Measurements from ENCODE around the gene SLC17A9. TPM values are rescaled to one million over a fixed set of nuclear protein-coding genes. Genes with fewer than 3 reads are reported as not detected.

SLC17A9 gene
- total and polyA plus RNA-seq, 2 experiments from 2014 or later = 1.8 to 3.2 TPM

DNA sequence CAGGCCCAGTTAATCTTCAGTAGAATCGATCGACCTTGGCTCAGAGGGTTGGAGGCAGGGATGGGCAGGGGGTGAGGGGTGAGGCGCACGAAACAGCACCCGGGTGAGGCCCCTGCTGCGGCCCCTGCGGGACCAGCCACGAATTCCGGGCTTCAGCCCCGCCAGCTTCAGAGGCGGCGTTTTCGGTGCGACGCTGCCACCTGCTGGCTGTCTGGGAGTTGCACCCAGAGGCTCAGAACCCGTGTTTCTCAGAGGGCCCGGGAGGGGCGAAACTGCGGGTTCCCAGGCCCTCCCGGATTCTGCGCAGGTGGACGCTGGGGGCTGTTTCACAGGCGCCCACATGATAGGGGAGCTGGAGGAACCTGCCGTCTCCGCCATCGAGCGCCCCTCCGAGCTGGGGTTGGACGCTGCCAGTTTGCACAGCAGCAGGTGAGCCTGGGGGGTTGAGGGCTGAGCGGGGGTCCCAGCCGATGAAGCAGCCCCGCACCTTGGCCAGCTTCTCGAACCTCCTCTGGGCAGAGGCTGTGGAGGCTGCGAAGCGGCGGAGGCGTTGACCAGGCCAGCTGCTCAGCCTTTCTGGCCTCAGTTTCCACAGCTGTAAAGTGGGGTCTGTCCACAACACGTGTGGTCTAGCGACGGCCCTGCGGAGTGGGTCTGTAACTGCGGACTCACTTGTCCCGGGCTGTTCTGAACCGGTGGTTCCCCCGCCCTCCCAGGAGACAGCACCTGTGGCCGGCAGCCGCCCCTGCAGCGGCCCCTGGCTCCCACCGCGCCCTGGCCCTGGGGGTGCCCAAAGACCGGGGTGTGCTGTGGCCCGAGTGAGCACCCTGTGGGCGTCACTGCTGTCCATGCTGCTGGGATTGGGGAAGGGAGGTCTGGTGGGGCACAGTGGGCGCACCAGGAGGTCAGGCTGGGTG is 56.8 kb downstream of the SLC17A9 start:
- TF ChIP-seq, protein P1, sequence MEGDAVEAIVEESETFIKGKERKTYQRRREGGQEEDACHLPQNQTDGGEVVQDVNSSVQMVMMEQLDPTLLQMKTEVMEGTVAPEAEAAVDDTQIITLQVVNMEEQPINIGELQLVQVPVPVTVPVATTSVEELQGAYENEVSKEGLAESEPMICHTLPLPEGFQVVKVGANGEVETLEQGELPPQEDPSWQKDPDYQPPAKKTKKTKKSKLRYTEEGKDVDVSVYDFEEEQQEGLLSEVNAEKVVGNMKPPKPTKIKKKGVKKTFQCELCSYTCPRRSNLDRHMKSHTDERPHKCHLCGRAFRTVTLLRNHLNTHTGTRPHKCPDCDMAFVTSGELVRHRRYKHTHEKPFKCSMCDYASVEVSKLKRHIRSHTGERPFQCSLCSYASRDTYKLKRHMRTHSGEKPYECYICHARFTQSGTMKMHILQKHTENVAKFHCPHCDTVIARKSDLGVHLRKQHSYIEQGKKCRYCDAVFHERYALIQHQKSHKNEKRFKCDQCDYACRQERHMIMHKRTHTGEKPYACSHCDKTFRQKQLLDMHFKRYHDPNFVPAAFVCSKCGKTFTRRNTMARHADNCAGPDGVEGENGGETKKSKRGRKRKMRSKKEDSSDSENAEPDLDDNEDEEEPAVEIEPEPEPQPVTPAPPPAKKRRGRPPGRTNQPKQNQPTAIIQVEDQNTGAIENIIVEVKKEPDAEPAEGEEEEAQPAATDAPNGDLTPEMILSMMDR (IDR thresholded peaks at IDR 0.05; ENCODE audit: low read depth, low read length) = peak; percentile 92
- H3K36me3 ChIP-seq = no peaks in the 10 kb centered on the region
- H3K4me1 ChIP-seq (ENCODE audit: low read depth) = peaks cover 3% of the 10 kb centered on the region
- DNase-seq (ENCODE audit: low read depth in 1 of 2, low spot score in 1 of 2) = peak; percentile 70 to 78
- no peaks in the 10 kb centered on the region for H3K9me3 ChIP-seq (ENCODE audit: low read depth)
- H3K27me3 ChIP-seq = peaks cover 83% of the 10 kb centered on the region
- H3K27ac ChIP-seq = no peak overlapping the region
- H3K4me3 ChIP-seq = no peak overlapping the region

DNA sequence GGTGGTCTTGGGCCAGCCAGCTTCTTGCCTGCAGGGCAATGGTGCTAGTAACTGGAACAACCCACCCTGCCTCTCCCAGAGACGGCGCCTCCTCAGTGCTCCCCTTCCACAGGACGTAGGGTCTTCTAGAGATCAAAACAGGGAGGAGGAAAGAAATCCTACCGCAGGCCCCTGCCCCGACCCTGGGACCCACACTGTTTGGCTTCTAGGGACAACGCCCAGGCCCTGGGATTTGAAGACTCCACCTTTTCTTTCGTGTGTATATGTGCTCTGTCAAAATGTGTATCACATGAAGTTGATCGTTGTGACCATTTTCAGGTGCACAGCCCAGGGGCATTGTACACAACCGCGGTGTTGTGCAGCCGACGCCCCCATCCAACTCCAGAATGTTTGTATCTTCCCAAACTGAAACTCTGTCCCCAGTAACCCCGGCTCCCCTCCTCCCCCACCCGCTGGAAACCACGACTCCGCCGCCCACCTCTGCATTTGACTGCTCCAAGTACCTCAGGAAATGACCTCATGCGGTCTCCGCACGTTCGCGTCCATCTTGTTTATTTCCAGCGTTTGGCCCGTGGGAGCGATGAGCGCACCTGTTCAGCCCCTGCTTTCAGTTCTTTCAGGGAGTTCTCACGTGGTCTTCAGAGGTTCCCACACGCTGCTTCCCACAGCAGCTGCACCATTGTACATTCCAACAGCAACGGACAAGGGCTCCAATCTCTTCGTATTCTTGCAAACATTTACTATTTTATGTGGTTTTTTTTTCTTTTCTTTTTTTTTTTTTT is 57.7 kb downstream of the SLC17A9 start:
- DNase-seq (ENCODE audit: low read depth in 1 of 2, low spot score in 1 of 2) = peak in 1 of 2 donors; percentile 13
- no peak overlapping the region for H3K4me3 ChIP-seq
- H3K27ac ChIP-seq = no peak overlapping the region
- TF ChIP-seq, protein P1 (IDR thresholded peaks at IDR 0.05; ENCODE audit: low read depth, low read length) = no peak
- no peaks in the 10 kb centered on the region for H3K36me3 ChIP-seq
- no peaks in the 10 kb centered on the region for H3K4me1 ChIP-seq (ENCODE audit: low read depth)
- no peaks in the 10 kb centered on the region for H3K9me3 ChIP-seq (ENCODE audit: low read depth)
- peaks cover 81% of the 10 kb centered on the region for H3K27me3 ChIP-seq

DNA sequence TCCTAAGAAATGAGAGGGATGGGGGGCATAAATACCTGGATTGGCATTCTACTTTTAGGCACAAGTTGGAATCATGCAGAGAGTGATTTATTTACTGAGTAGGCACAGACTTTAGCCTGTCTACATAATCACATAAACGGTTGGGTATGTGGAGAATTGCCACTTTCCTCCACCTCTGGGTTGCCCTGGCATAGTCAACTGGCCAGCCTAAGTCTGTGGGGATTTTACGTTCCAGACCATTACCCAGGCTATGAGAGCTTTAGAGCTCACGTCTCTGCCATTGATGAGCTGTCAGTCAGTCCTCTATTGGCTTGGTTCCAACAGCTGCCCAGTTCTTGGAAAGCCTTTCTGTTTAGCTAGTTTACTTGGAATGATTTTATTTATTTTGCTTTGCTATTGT is 59.3 kb downstream of the SLC17A9 start:
- no peak for DNase-seq (ENCODE audit: low read depth in 1 of 2, low spot score in 1 of 2)
- Histone ChIP-seq H3K9me3 (ENCODE audit: low read depth) (no peaks in the 10 kb centered on the region), H3K4me3 (no peak overlapping the region), H3K27ac (no peak overlapping the region), H3K4me1 (ENCODE audit: low read depth) (no peaks in the 10 kb centered on the region), H3K27me3 (peaks cover 64% of the 10 kb centered on the region), H3K36me3 (no peaks in the 10 kb centered on the region)
- TF ChIP-seq, protein P1 (IDR thresholded peaks at IDR 0.05; ENCODE audit: low read depth, low read length) = no peak

DNA sequence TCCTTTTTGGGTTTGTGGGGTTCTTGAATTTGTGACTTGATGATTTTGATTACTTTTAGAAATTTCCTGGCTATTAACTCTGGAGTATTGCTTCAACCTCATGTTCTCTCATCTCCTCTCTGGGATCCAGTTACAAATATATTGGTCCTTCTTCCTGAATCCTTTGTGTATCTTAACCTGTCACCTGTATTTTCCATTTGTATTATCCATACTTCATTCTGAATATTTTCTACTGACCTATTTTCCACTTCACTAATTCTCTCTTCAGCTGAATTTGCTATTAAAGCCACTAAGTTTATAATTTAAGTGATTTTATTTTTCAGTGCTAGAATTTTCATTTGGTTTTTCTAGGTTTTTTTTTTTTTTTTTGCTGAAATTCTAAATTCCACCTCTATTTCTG is 60.7 kb downstream of the SLC17A9 start:
- Histone ChIP-seq H3K27ac (no peak overlapping the region), H3K4me3 (no peak overlapping the region), H3K36me3 (no peaks in the 10 kb centered on the region), H3K27me3 (peaks cover 50% of the 10 kb centered on the region), H3K9me3 (ENCODE audit: low read depth) (no peaks in the 10 kb centered on the region), H3K4me1 (ENCODE audit: low read depth) (no peaks in the 10 kb centered on the region)
- TF ChIP-seq, protein P1 (IDR thresholded peaks at IDR 0.05; ENCODE audit: low read depth, low read length) = no peak
- DNase-seq (ENCODE audit: low read depth in 1 of 2, low spot score in 1 of 2) = no peak

DNA sequence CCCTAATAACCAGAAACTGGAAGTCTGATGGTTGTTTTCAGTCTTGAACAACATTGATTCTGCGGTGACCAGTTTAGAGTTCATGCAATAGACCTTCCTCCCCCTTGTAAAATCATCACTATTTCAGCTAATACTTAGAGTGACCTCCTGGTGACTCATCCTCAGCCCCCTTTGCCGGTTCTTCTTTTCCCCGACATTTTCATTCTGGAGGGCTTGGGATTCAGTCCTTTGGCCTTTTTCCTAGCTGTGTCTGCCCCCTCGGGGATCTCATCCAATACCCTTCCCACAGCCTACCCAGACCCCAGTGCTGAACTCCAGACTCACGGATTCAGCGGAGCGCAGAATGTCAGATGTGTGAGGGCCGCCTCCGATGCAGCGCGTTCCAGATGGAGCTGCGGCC is 61.8 kb downstream of the SLC17A9 start:
- H3K9me3 ChIP-seq (ENCODE audit: low read depth) = no peaks in the 10 kb centered on the region
- H3K27me3 ChIP-seq = peaks cover 40% of the 10 kb centered on the region
- H3K4me3 ChIP-seq = no peak overlapping the region
- no peaks in the 10 kb centered on the region for H3K4me1 ChIP-seq (ENCODE audit: low read depth)
- H3K36me3 ChIP-seq = no peaks in the 10 kb centered on the region
- no peak overlapping the region for H3K27ac ChIP-seq
- no peak for DNase-seq (ENCODE audit: low read depth in 1 of 2, low spot score in 1 of 2)
- TF ChIP-seq, protein P1 (IDR thresholded peaks at IDR 0.05; ENCODE audit: low read depth, low read length) = no peak
